ENCODE data around the gene MT1F.
"Not testable (repeated sequence)": the region's sequence is repeated elsewhere in the genome, so short reads cannot be mapped to it uniquely, and the experiment has no call there.

The MT1F gene

DNA sequence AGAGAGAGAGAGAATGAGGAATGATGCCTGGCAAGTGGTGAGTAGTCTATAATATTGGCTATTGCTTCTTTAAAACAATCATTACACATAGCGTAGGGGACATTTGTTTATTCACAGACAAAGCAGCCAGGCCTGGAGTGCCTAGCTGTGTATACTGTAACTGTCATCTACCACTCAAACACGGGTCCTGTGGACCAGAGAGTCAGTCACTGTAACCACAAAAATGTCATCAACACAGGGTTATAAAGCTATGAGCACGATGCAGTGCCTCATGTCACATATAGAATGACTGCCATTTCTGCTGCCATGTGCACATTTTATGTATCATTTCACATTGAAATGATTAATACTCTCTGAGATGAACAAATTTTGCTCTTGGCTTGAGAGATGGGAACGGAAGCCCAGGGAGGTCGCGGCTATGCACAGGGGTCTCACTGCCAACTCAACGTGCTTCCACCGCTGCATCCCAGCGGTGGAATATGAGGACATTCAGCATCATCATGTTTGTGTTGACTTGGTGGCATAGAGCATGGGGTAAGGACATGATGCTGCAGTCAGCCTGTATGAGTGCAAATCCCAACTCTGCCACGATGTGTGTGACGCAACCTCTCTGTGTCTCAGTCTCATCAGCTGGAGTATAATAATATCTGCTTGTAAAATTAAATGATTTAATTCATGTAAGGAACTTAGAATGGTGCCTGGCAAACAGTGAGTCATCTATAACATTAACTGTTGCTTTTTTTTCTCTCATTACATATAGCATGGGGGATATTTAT lies 15.2 kb downstream of the MT1F start:
- no peak for DNase-seq (ENCODE audit: low read depth, low spot score)

DNA sequence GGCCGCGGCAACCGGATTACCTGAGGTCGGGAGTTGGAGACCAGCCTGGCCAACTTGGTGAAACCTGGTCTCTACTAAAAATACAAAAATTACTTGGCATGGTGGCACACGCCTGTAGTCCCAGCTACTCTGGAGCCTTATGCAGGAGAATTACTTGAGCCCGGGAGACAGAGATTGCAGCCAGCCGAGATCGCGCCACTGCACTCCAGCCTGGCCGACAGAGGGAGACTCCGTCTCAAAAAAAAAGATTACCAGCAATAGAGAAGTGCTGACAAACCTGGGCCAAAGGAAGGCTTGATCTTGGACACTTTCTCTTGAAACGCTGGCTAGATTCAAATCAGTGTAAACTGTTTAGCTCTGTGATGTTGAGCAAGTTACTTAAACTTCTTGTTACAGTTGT lies 16.2 kb downstream of the MT1F start:
- no peak for DNase-seq (ENCODE audit: low read depth, low spot score)

DNA sequence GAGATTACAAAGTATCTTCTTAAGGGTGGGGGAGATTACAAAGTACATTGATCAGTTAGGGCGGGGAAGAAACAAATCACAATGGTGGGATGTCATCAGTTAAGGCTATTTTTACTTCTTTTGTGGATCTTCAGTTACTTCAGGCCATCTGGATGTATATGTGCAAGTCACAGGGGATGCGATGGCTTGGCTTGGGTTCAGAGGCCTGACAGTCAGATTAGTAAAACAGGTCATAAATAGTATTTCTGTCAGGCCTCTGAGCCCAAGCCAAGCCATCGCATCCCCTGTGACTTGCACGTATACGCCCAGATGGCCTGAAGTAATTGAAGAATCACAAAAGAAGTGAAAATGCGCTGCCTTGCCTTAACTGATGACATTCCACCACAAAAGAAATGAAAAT lies 16.8 kb downstream of the MT1F start:
- not testable (repeated sequence) for DNase-seq (ENCODE audit: low read depth, low spot score)

DNA sequence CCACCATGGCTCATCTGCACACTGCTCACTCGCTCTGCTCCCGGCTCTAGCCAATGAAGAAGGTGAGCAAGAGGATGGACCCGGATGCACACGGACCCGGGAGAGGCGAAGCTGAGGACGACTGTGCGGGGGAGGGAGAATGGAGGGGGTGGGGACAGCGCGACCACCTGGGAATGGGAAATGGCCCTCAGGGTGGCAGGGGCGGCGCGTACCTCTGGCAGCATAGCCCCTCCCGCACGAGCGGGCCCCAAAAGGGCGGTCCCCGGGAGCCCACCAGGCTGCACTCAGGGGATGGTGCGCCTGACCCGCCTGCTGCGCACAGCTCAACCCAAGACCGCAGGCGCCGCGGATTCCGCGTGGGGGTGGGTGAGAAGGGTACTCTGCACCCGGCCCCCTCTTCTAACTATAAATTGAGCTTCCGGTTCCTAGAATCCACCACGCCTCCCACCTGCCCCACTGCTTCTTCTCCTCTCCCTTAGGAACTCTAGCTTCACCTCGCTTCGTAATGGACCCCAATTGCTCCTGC lies 18.0 kb downstream of the MT1F start:
- DNase-seq (ENCODE audit: low read depth, low spot score): no peak

DNA sequence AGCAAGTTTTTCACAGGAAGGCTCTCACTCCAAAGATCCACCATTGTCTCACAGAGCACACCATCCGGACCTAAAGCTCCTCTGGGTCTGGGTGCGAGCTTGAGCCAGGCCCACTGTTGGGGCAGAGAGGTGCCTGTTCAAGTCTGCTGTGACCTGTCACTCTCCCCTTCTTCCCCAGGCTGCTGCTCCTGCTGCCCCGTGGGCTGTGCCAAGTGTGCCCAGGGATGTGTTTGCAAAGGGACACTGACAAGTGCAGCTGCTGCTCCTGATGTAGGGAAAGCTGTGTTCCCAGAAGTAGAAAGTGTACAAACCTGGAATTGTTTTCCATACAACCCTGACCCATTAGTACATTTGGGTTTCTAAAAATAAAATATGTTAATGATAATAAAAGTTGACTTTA lies 19.7 kb downstream of the MT1F start:
- DNase-seq (ENCODE audit: low read depth, low spot score): no peak

DNA sequence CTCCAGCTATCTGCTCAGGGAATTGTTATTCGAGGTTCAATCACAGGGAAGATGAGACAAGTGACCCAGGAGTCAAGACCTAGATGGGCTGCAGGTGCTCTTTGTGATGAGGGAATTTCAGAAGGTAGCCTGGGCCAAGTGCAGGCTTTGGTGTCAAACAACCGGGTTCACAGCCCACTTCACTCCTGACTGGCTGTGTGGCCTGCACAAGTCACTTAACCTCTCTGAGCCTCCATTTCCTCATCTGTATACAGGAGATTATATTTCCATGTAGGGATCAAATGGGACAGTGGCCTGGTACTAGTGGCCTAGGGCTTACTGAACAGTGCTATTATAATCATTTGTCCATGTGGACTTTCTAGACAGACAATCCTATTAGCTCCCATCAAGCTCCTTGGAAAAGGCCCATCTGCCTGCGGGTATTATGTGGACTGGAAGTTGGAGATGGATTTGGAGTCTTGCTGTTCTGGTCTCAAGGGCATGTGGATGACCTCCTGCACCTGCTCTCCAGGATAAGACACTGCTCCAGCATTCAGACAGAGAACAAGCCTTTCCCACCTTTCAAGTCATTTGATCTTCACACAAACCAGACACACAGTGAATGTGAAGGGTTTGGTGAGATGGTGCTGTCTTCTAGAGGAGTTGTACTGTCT lies 21.4 kb downstream of the MT1F start:
- no peak for DNase-seq (ENCODE audit: low read depth, low spot score)

DNA sequence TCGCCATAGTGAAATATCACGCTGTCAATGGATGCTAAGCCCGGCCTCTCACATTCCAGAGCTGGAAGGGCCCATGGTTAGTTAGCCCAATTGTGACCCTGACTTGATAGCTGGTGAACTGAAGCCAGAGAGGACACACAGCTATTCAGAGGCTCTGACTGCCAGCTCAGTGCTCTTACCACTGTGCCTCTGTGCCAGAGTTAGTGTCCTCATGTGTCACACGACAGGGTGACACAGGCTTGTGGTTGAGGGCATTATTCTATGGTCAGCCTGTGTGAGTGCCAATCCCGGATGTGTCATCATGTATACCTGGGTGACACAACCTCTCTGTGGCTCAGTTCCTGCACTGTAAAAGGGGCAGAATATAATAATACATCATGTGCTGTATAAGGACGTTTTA lies 22.1 kb downstream of the MT1F start:
- no peak for DNase-seq (ENCODE audit: low read depth, low spot score)

DNA sequence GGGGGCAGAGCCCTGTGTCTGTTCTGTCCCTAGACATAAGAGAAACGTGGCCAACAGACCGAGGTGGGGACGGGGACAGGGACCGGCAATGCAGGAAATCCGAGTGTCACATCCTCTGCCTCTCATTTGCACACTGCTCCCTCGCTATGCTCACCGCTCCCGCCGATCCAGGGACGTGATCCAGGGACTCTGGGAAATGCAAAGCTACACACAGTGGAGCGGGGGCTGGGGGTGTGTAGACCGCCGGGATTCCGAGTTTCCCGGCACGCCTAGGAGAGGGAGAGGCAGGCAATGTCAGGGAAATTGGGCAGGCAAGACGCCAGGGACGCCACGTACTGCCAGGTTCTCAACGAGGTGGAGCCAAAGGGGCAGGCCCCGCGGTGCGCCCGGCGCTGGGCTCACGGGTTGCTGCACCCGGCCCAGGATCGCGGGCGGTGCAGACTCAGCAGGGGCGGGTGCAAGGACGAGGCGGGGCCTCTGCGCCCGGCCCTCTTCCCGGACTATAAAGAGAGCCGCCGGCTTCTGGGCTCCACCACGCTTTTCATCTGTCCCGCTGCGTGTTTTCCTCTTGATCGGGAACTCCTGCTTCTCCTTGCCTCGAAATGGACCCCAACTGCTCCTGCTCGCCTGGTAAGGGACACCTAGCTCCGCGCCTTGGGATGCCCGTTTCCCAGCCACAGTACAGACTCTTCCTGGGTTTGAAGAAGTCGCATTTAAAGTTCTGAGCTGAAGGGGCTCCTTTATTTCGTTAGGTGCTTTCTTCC lies 24.4 kb downstream of the MT1F start, which contains the start of gene MT1X:
MT1X (plus strand) TSS at position 532 of the 764 bp plus-strand sequence; CDS start at position 603, 71 bp downstream.
- no peak for DNase-seq (ENCODE audit: low read depth, low spot score)

DNA sequence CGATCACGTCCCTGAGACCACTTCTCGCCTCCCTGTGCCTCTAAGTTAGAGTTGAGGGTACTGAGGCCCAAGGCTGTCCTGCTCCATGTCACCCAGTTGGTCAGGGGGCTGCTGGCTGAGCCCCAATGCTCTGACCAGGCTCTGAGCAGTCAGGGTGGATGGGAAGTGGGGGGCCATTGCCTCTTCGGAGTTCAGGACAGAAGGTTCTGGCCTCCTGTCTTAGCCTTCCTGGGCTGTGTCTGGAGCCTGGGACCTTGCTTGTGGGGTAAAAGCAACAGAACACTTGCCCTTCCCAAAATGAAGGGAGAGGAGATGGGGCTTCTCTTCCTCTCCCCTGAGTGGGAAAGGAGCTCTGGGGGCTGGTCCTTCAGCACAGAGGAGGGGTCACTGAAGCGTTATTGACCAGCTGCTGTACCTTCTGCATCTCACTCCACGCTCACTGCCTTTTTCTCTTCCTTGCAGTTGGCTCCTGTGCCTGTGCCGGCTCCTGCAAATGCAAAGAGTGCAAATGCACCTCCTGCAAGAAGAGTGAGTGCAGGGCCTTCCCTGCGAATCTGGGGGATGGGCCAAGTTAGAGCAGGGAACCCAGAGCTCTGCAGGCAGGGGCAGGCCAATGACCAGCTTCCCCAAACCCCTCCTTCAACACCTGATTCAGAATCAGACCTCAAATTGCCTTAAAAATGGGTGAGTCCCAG lies 25.1 kb downstream of the MT1F start:
- no peak for DNase-seq (ENCODE audit: low read depth, low spot score)

DNA sequence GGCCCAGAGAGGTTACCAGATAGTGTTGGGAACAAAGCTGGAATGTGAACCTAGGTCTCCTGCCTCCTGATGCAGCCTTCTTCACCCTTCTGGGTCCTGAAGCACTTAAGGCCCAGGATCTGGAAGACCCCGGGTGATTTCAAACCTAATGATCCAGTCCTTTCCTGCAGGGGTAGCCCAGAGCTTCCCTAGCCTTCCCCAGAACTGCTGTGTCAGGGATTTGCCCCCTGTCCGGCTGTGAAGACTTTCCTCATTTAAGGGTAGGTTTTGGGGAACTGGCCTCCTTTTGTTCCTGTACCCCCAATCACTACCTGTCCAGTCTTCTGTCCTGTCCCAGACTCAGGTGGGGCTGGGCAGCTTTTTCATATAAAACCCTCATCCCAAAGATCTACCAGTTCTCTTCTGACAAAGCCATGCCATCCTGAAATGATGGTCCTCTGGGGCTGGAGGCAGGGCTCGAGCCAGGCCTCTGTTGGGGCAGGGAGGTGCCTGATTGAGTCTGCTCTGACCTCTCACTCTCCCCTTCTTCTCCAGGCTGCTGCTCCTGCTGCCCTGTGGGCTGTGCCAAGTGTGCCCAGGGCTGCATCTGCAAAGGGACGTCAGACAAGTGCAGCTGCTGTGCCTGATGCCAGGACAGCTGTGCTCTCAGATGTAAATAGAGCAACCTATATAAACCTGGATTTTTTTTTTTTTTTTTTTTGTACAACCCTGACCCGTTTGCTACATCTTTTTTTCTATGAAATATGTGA lies 25.8 kb downstream of the MT1F start:
- DNase-seq (ENCODE audit: low read depth, low spot score): no peak

DNA sequence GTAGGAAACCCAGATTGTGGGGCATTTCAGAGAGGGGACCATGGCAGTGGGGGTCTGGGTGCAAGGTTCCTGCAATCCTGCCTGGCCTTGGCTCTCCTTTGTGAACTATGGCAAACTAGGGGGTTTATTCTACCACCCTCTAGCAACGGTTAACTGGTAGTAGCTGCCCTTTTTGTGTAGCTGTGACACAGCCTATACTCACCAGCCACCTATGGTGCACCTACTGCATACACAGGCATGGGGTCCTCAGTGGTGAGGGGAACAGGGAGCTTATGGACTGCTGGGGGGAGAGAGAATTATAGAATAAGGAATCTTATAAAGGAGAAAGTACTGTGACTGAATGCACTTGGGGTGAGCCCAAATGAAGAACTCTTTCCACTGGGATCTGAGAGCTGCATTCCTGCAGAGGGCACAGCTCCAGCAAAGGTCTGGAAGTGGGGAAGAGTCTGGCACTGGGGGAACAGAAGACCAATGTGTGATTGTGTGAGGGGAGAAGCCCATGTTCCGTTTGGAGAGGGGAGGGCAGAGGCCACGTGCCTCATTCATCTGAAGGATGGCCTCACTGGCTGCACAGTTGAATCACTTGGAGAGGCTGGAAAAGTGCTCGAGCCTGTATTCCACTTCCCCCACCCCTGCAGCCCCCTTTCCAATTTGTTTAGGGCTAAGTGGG lies 26.6 kb downstream of the MT1F start:
- DNase-seq (ENCODE audit: low read depth, low spot score): no peak

DNA sequence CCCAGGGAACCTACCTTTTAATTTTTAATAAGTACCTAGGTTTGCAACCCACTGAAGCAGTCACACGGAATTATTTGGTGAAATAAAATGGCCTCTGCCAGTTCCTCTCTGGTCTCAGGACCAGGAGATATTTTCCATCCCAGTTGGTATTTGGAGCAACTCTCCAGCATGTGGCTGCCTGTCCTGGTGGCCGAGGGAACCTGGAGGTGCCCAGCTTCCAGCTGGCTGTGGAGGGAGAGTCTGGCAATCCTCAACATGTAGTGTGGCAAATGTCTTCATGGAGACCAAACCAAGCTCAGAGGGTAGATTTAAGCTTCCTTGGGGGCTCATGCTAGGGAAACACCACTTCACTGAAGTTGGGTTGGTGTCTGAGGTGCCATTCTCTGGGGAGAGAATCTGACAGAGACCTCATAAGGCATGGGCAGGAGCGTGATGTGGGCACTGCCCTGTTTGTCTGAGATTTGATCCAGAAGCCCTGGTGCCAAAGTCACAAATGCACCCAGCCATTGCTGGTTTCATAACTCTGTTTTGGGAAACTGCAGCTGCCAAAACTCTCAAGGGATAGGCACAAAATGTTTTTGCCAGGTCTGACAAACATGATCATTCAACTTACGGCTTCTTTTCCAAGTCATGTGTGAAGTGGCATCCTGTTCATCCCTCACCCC lies 27.3 kb downstream of the MT1F start:
- no peak for DNase-seq (ENCODE audit: low read depth, low spot score)

DNA sequence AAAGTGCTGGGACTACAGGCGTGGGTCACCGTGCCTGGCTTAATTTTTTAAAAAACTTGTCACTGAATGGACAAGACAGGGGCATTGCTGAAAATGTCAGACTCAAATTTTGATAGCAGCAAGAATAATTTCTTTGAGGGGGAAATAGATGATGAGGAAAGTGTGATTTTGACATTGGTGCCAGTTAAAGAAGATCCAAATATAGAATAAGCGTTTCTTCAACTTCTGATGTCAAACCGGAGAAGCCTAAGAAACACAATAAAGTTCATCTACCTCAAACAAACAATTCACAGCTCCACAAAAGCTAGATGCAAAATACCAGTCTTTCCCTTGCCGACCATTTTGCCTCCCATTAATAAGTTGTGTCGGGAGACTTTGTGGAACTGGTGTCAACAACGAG lies 29.0 kb downstream of the MT1F start:
- DNase-seq (ENCODE audit: low read depth, low spot score): no peak

DNA sequence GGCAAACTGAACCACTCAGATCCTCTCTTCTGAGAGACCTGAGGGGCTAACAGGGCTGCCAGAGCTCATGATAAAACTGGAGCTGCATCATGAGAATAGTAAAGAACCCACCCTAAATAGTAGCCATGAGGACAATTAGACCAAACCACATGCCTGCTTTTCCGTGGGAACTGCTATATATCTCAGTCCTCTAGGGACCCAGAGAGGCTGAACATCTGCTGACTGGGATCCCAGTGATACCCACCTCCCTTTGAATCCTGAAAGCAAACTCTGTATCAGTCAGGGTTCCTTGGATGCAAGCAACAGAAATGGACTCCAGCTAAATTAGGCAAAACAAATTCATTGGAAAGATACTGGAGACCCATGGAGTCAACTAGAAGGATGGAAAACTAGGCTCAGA lies 31.0 kb downstream of the MT1F start:
- no peak for DNase-seq (ENCODE audit: low read depth, low spot score)

DNA sequence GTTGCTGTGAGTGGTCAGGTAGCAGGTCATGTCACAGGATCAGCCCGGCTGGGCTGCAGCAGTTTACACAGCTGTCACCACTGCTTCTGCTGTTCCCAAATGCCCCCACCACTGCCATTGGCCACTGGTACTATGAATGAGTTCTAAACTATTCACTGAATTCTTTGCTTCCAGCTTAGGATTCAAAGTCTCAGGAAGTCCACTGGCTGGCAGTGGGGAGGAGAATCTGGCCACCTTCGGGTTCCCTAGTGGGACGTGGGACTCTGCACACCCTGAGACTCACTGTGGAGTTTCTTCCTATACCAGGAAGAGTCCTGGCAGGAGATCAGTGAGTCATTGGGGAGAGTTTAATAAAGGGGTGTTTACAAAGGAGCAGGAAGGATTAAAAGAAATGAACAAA lies 31.4 kb downstream of the MT1F start:
- no peak for DNase-seq (ENCODE audit: low read depth, low spot score)

DNA sequence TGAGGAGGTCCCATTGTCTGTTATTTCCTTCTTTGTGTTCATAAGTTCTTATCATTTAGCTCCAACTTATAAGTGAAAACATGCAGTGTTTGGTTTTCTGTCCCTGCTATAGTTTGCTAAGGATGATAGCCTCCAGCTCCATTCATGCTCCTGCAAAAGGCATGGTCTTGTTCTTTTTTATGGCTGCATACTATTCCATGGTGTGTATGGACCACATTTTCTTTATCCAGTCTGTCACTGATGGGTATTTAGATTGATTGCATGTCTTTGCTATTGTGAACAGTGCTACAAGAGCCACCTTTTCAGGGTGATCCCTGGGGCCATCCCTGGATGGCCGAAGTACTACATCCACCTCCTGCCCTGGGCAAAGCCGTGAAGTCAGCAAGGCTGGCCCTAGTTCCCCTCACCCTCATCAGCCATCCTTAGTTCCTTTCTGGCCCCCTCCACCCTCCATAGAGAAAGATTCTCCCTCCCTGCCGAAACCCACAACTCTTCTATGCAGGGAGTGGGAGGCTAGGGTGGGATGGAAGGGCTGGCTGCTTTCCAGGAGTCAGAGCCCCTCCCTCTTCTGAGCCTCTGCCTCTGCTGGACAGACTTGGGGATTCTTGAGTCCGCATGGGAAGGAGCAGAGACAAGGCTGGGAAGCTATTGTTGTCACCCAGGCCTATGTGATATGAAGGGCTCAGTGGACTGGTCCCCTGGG lies 32.8 kb downstream of the MT1F start:
- no peak for DNase-seq (ENCODE audit: low read depth, low spot score)

DNA sequence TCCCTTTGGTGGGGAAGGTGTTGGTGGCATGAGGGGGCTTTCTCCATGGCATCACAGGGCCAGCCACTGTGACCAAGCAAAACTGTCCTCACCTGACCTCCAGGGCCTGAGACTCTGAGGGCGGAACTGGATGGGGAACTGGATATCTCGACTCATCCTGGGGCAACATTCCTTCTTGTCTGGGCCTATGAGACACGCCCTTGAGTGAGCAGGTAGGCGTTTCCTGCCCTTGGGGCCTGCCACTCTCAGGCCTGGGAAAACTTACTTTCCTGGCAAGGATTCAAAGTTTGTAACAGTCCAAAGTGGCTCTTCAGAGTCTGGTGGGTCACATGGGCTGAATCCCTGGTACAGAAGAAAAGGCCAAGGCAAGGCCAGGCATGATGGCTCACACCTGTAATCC lies 34.1 kb downstream of the MT1F start:
- DNase-seq (ENCODE audit: low read depth, low spot score): no peak

DNA sequence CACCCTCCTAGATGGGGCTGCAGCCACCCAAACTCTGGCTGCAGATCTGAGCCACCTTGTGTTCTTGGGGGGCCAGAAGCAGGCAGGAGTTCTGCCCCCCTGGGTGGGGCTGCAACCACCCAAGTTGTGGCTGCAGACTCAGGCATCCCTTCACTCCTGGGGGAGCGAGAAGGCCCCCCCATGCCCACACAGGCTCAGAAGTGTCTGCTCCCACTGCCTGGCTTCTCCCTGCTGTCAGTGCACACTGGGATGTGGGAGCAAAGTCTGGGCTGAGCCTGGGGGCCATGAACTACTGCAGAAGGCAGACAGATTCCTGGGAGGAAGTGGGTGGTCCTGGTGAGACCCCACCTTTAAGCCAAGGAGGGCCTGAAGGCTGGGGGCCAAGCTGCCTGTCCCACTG lies 37.5 kb downstream of the MT1F start:
- DNase-seq (ENCODE audit: low read depth, low spot score): no peak

DNA sequence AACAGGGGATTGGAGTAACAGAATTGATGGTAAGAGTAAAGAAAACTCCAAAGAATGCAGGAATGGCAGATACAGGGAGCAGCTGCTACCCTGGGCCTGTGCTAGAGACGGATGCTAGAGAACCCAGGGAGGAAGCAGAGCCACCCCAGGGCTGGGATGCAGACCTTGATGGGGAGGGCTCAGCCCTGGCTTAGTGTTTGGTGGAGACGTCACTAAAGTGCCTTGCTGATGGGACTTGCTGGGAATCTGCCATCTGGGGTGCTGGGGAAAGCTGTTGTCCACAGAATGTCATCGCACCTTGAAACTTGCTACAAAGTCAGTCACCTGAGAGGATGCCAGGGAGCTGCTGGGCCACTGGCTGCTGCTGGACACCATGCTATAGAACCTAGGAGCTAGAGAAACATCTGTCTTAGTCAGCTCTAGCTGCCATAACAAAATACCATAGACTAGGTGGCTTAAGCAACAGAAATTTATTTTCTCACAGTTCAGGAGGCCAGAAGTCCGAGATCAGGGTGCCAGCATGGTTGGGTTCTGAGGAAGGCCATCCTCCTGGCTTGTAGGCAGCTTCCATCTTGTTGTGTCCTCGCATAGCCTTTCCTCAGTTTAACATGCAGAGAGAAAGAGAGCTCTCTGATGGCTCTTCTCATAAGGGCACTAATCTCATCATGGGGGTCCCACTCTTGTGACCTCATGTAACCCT lies 39.8 kb downstream of the MT1F start:
- no peak for DNase-seq (ENCODE audit: low read depth, low spot score)
